Measurements from ENCODE around the gene ACAN. TPM values are rescaled to one million over a fixed set of nuclear protein-coding genes. Genes with fewer than 3 reads are reported as not detected.

The ACAN gene
- total RNA-seq, 2 donors from 2014 or later = 0.14 to 4.7 TPM

DNA sequence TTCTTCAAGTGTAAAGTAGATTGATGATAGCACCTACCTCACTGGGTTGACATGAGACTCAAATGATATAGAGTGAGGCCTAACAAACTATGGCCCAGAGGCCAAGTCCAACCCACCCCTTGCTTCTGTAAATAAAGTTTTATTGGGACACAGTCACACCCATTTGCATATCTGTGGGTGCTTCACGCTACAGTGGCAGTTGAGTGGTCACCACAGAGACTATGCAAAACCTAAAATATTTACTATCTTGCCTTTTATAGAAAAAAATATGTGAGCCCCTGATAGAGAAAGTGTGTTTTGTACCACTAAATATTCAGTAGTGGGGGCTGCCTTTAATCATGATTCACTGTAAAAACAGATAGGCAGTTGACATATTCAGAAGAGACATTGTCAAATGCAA, 38.0 kb downstream of the ACAN start:
- DNase-seq (ENCODE audit: low spot score) = no peak
- no peaks in the 10 kb centered on the region for H3K9me3 ChIP-seq
- no peak for TF ChIP-seq POLR2AphosphoS5 (IDR thresholded peaks at IDR 0.05)
- no peak for TF ChIP-seq POLR2A (IDR thresholded peaks at IDR 0.05)
- TF ChIP-seq, protein P1, sequence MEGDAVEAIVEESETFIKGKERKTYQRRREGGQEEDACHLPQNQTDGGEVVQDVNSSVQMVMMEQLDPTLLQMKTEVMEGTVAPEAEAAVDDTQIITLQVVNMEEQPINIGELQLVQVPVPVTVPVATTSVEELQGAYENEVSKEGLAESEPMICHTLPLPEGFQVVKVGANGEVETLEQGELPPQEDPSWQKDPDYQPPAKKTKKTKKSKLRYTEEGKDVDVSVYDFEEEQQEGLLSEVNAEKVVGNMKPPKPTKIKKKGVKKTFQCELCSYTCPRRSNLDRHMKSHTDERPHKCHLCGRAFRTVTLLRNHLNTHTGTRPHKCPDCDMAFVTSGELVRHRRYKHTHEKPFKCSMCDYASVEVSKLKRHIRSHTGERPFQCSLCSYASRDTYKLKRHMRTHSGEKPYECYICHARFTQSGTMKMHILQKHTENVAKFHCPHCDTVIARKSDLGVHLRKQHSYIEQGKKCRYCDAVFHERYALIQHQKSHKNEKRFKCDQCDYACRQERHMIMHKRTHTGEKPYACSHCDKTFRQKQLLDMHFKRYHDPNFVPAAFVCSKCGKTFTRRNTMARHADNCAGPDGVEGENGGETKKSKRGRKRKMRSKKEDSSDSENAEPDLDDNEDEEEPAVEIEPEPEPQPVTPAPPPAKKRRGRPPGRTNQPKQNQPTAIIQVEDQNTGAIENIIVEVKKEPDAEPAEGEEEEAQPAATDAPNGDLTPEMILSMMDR (IDR thresholded peaks at IDR 0.05) = no peak
- no peaks in the 10 kb centered on the region for H3K27me3 ChIP-seq (replicated peaks; ENCODE audit: insufficient read depth)
- intact Hi-C loops (cut with DNase I) = no loop called here
- 74% methylated on average over 1 of the region's 1 CpG for WGBS
- no peak overlapping the region for H3K27ac ChIP-seq
- H3K4me1 ChIP-seq (replicated peaks) = no peaks in the 10 kb centered on the region
- no peaks in the 10 kb centered on the region for H3K36me3 ChIP-seq
- H3K4me3 ChIP-seq = no peak overlapping the region

DNA sequence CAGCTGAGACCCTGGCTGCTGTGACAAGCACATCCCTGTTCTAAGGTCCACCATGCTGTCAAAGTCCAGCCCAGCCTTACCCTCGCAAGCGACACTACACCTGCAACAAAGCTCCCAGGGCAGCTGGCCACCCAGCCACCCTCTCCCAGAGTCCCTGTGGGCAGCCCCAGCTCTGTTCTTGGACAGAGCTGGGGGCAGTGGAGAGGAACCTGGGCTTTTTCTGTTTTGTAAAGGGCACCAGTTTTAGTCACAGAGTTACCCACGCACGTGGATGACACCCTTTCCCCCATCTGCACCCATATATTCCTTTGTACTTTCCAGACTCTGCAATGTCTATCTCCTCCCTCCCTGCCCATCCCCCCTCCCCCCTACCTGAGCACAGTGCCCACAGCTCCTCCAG, 38.9 kb downstream of the ACAN start:
- Histone ChIP-seq H3K27ac (no peak overlapping the region), H3K9me3 (no peaks in the 10 kb centered on the region), H3K36me3 (no peaks in the 10 kb centered on the region), H3K27me3 (replicated peaks; ENCODE audit: insufficient read depth) (no peaks in the 10 kb centered on the region), H3K4me1 (replicated peaks) (no peaks in the 10 kb centered on the region), H3K4me3 (no peak overlapping the region)
- TF ChIP-seq POLR2AphosphoS5 (IDR thresholded peaks at IDR 0.05) (no peak), POLR2A (IDR thresholded peaks at IDR 0.05) (no peak)
- TF ChIP-seq, protein P1 (IDR thresholded peaks at IDR 0.05) = no peak
- WGBS = 79% methylated on average over 4 of the region's 4 CpGs
- intact Hi-C loops (cut with DNase I) = no loop called here
- DNase-seq (ENCODE audit: low spot score) = no peak

DNA sequence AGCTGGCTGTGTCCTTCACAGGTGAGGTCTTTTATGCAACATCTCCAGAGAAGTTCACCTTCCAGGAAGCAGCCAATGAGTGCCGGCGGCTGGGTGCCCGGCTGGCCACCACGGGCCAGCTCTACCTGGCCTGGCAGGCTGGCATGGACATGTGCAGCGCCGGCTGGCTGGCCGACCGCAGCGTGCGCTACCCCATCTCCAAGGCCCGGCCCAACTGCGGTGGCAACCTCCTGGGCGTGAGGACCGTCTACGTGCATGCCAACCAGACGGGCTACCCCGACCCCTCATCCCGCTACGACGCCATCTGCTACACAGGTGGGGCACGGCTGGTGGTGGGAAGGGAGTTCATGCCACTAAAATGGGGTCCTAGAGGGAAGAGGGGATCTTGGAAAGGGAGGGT, 40.1 kb downstream of the ACAN start:
- Histone ChIP-seq H3K9me3 (no peaks in the 10 kb centered on the region), H3K27me3 (replicated peaks; ENCODE audit: insufficient read depth) (no peaks in the 10 kb centered on the region), H3K27ac (no peak overlapping the region), H3K4me3 (no peak overlapping the region), H3K4me1 (replicated peaks) (no peaks in the 10 kb centered on the region), H3K36me3 (no peaks in the 10 kb centered on the region)
- intact Hi-C loops (cut with DNase I) = no loop called here
- no peak for DNase-seq (ENCODE audit: low spot score)
- TF ChIP-seq, protein P1 (IDR thresholded peaks at IDR 0.05) = no peak
- TF ChIP-seq POLR2A (IDR thresholded peaks at IDR 0.05) (no peak), POLR2AphosphoS5 (IDR thresholded peaks at IDR 0.05) (no peak)
- 92% methylated on average over 20 of the region's 21 CpGs for WGBS

DNA sequence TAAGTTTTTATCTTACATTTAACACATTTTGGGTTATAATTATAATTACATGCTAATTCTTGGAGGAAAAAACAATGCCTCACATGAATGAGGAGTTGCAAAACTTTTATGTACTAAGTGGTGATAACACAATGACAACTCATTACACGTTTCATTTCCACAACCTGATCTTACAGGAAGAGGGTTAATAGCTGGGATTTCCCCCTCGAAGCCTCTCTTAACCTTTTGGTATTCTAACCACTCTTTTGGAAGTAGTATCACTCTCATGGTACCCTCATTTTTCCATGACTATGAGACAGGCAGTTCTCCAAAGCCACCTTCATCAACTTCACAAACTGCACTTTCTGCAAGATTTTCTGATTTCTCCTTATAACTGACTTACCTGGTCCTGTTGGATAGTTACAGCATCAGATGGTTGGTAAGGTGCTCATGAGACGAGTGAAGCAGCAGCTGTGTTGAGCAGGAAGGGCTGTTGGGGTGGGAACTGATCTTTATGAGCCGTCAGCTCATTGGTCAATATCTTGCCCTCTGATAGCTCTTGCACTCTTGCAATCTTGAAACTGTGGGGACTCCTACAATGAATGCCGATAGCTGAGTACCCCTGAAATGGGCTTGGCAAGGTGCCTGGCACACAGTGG, 41.6 kb downstream of the ACAN start:
- no peaks in the 10 kb centered on the region for H3K4me1 ChIP-seq (replicated peaks)
- TF ChIP-seq POLR2AphosphoS5 (IDR thresholded peaks at IDR 0.05) (no peak), POLR2A (IDR thresholded peaks at IDR 0.05) (no peak)
- TF ChIP-seq, protein P1 (IDR thresholded peaks at IDR 0.05) = no peak
- no peak overlapping the region for H3K4me3 ChIP-seq
- no peaks in the 10 kb centered on the region for H3K36me3 ChIP-seq
- WGBS = 44% methylated on average over 5 of the region's 5 CpGs
- H3K27me3 ChIP-seq (replicated peaks; ENCODE audit: insufficient read depth) = no peaks in the 10 kb centered on the region
- H3K27ac ChIP-seq = no peak overlapping the region
- H3K9me3 ChIP-seq = no peaks in the 10 kb centered on the region
- DNase-seq (ENCODE audit: low spot score) = no peak
- intact Hi-C loops (cut with DNase I) = no loop called here

DNA sequence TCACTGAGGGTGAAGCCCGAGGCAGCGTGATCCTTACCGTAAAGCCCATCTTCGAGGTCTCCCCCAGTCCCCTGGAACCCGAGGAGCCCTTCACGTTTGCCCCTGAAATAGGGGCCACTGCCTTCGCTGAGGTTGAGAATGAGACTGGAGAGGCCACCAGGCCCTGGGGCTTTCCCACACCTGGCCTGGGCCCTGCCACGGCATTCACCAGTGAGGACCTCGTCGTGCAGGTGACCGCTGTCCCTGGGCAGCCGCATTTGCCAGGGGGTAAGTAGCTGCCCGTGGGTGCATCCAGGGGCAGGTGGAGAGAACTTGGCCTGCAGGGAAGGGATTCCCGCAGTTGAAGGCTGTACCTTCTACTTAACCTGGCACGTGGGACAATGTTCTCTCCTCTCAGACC, 42.4 kb downstream of the ACAN start:
- DNase-seq (ENCODE audit: low spot score) = no peak
- Histone ChIP-seq H3K9me3 (no peaks in the 10 kb centered on the region), H3K36me3 (no peaks in the 10 kb centered on the region), H3K27me3 (replicated peaks; ENCODE audit: insufficient read depth) (no peaks in the 10 kb centered on the region), H3K4me3 (no peak overlapping the region), H3K27ac (no peak overlapping the region), H3K4me1 (replicated peaks) (no peaks in the 10 kb centered on the region)
- no peak for TF ChIP-seq POLR2AphosphoS5 (IDR thresholded peaks at IDR 0.05)
- TF ChIP-seq, protein P1 (IDR thresholded peaks at IDR 0.05) = no peak
- no peak for TF ChIP-seq POLR2A (IDR thresholded peaks at IDR 0.05)
- WGBS = 90% methylated on average over 15 of the region's 15 CpGs
- intact Hi-C loops (cut with DNase I) = no loop called here
